Measurements from ENCODE around the gene PDXK. TPM values are rescaled to one million over a fixed set of nuclear protein-coding genes. Genes with fewer than 3 reads are reported as not detected.

PDXK gene
- total and polyA plus RNA-seq, 9 of the 15 experiments (the other 6 are each of a cell fraction or from before 2014, with no cell fraction given), result 5.6 to 162 (median 76.5) TPM

GRCh38 chr21:43718872-43719747, at the start of gene PDXK (continued):
- TF ChIP-seq RERE (CRISPR knock-in tag; IDR thresholded peaks at IDR 0.05; ENCODE audit: borderline replicate concordance), result no peak
- TF ChIP-seq ZNF512 (tag; IDR thresholded peaks at IDR 0.05), result no peak
- peak; percentile 80; the same call in 1 of the 2 replicates for TF ChIP-seq IRF2 (CRISPR knock-in tag; IDR thresholded peaks at IDR 0.05)
- peak; percentile 43; the same call in 1 of the 2 replicates for TF ChIP-seq GMEB1 (CRISPR knock-in tag; IDR thresholded peaks at IDR 0.05)
- TF ChIP-seq NCOA6 (IDR thresholded peaks at IDR 0.05), result no peak
- TF ChIP-seq NR4A1 (CRISPR knock-in tag; IDR thresholded peaks at IDR 0.05), result no peak
- TF ChIP-seq NR4A1 (tag; IDR thresholded peaks at IDR 0.05), result peak; percentile 33; the same call in 1 of the 2 replicates
- no peak for TF ChIP-seq SRSF9 (IDR thresholded peaks at IDR 0.05; ENCODE audit: borderline replicate concordance, low read depth, low read length)
- TF ChIP-seq E2F1 (CRISPR knock-in tag; IDR thresholded peaks at IDR 0.05), result peak; percentile 33; the same call in 1 of the 2 replicates
- TF ChIP-seq PATZ1 (CRISPR knock-in tag; IDR thresholded peaks at IDR 0.05; ENCODE audit: borderline replicate concordance), result no peak
- no peak for TF ChIP-seq ZNF408 (CRISPR knock-in tag; IDR thresholded peaks at IDR 0.05; ENCODE audit: low read depth)
- no peak for TF ChIP-seq YBX1 (IDR thresholded peaks at IDR 0.05)

Data from K562 (cell line).